Ishikawa (cell line): Measurements from ENCODE around the gene PRKCH.

Experiments
- CEBPB ChIP-seq: IDR thresholded peaks from 2 replicates; pipeline ENCODE4 v1.6.1; 2012
- CREB1 ChIP-seq: IDR thresholded peaks from 2 replicates; pipeline ENCODE4 v1.6.1; 2012; ENCODE audit warnings: low read depth
- EGR1 ChIP-seq: IDR thresholded peaks from 2 replicates; pipeline ENCODE4 v1.6.1; 2012
- EP300 ChIP-seq: IDR thresholded peaks from 2 replicates; pipeline ENCODE4 v1.6.1; 2012; ENCODE audit warnings: borderline replicate concordance
- FOXM1 ChIP-seq: IDR thresholded peaks from 2 replicates; pipeline ENCODE4 v1.6.1; 2012; ENCODE audit warnings: low read depth, borderline replicate concordance
- MAX ChIP-seq: IDR thresholded peaks from 2 replicates; pipeline ENCODE4 v1.6.1; 2012
- NFIC ChIP-seq: IDR thresholded peaks from 2 replicates; pipeline ENCODE4 v1.6.1; 2012
- RAD21 ChIP-seq: IDR thresholded peaks from 2 replicates; pipeline ENCODE4 v1.6.1; 2012; ENCODE audit warnings: low read depth
- REST ChIP-seq: IDR thresholded peaks from 2 replicates; pipeline ENCODE4 v1.6.1; 2012; ENCODE audit warnings: low read depth, mild to moderate bottlenecking
- TAF1 ChIP-seq: IDR thresholded peaks from 2 replicates; pipeline ENCODE4 v1.6.1; 2012; ENCODE audit warnings: low read depth, mild to moderate bottlenecking
- TCF12 ChIP-seq: IDR thresholded peaks from 2 replicates; pipeline ENCODE4 v1.6.1; 2012; ENCODE audit warnings: low read depth
- TEAD4 ChIP-seq: IDR thresholded peaks from 2 replicates; pipeline ENCODE4 v1.6.1; 2012
- USF1 ChIP-seq: IDR thresholded peaks from 2 replicates; pipeline ENCODE4 v1.6.1; 2012
- YY1 ChIP-seq: IDR thresholded peaks from 2 replicates; pipeline ENCODE4 v1.6.1; 2012; ENCODE audit warnings: low read depth
- ZBTB7A ChIP-seq: IDR thresholded peaks from 2 replicates; pipeline ENCODE4 v1.6.1; 2012; ENCODE audit warnings: low read depth

The PRKCH gene

GRCh38 chr14:61552241-61552640 lies 230.9 kb downstream of the PRKCH start:
- TF ChIP-seq CEBPB (no peak), REST (no peak), NFIC (no peak)

- TF ChIP-seq CREB1 (no peak), RAD21 (no peak), FOXM1 (no peak), MAX (no peak), TEAD4 (no peak), USF1 (no peak), NFIC (no peak), CEBPB (no peak), EP300 (no peak), YY1 (no peak), TCF12 (no peak), ZBTB7A (no peak), REST (no peak), TAF1 (no peak), EGR1 (no peak)
These were observed 232.6 kb downstream of the PRKCH start for GRCh38 chr14:61553730-61554641.

- TF ChIP-seq NFIC (no peak), EP300 (no peak), CEBPB (no peak), MAX (no peak), RAD21 (no peak), FOXM1 (no peak), TAF1 (no peak), REST (no peak), EGR1 (no peak), TCF12 (no peak), ZBTB7A (no peak), CREB1 (no peak), YY1 (no peak), USF1 (no peak), TEAD4 (no peak)
These were observed 233.9 kb downstream of the PRKCH start for GRCh38 chr14:61555056-61555838.

- no peak for TF ChIP-seq TCF12
- TF ChIP-seq EGR1, result no peak
- no peak for TF ChIP-seq TAF1
- no peak for TF ChIP-seq CREB1
- TF ChIP-seq TEAD4, result no peak
- TF ChIP-seq RAD21, result no peak
- no peak for TF ChIP-seq MAX
- no peak for TF ChIP-seq CEBPB
- TF ChIP-seq EP300, result no peak
- TF ChIP-seq NFIC, result no peak
- no peak for TF ChIP-seq USF1
- TF ChIP-seq REST, result no peak
- no peak for TF ChIP-seq YY1
- no peak for TF ChIP-seq ZBTB7A
- no peak for TF ChIP-seq FOXM1
These were observed 235.1 kb downstream of the PRKCH start for GRCh38 chr14:61556455-61556854.
